NCI-H82 treated with DMSO at 0.1 percent for 48 hours (cell line): Measurements from ENCODE around the gene EPS8L3.
"Not testable (repeated sequence)": the region's sequence is repeated elsewhere in the genome, so short reads cannot be mapped to it uniquely, and the experiment has no call there.

Experiments
- DNase-seq: peaks from one replicate; lab custom pipeline; 2025; ENCODE audit not compliant: unreplicated experiment; lab: John Stamatoyannopoulos, UW

The EPS8L3 gene

DNA sequence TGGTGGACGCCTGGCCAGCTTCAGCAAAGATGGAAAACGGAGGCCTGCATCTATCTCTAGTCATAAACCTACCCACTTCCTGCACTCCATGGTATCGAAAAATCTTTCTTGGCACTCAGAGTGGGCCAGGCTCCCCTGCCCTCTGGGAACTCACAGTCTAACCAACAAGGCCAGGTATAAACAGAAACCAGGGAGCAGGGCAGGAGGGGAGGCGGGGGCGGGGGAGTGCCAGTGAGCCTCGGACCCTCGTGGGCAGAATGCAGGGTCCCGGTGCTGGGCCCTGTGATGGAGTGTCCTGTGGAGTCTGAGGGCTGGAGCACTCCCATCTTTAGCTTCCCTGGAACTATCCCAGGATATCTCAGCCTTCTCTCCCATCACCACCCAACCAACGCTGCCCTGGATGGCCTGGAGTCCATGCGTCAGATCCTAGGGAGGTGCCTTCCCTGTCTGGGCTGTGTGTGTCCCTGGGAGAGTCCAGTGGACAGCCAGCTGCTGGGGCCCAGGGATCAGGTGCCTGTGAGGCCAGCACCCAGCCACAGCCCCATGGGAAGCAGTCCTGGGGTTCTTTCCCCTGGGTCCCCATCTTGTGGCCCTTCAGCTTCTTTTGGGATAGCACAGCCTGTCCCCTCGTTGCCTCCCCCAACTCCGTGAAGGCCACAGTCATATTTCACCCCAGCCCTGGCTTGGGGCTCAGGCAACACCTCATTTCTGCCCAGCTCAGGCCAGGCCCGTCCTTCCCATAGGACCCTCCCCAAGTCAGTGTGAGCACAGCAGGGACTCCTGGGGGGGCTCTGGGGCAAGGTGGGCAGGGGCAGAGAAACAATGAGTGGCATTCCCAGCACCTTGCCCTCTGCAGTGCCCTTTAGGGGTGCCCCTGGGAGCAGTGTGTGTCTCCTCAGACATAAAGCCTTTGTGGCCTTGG, 1.1 kb upstream of the EPS8L3 start:
- DNase-seq: no peak

DNA sequence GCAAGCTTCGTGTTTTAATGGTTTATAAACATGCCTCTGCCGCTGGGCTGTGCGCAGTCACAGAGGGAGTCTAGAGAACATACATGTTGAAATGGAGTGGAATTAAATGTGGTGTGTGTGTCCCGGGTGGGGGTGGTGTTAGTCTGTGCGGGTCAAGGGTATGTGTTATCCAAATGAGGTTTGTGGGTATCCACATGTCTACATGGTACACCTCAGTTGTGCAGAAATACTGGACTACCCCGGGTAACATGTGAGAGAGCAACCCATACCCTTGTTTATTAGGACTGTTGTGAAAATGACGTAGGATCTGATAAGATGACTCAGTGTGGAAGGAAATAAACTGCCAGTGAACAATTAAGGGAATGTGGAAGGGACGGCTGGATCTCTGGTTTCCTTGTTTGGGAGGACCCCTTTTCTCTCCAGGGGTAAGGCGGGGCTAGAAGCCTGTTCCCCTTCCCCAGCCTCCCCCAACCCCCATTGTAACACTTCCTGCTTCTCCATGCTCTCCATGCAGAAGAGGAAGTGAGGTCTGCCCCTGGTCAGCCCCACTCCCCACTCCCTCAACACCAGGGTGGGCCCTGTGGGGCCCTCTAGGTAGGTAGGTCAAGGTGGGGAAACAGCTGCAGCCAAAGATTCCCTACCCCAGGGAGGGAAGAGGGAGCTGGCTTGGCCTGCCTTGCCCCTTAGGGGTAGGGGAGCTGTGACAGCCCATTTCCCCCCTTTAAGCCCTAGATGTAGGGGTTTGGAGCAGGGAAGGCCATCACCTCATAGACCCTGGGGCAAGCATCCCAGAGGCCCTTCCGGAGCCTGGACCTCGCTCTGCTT, 690 bp downstream of the EPS8L3 start:
- DNase-seq: no peak

DNA sequence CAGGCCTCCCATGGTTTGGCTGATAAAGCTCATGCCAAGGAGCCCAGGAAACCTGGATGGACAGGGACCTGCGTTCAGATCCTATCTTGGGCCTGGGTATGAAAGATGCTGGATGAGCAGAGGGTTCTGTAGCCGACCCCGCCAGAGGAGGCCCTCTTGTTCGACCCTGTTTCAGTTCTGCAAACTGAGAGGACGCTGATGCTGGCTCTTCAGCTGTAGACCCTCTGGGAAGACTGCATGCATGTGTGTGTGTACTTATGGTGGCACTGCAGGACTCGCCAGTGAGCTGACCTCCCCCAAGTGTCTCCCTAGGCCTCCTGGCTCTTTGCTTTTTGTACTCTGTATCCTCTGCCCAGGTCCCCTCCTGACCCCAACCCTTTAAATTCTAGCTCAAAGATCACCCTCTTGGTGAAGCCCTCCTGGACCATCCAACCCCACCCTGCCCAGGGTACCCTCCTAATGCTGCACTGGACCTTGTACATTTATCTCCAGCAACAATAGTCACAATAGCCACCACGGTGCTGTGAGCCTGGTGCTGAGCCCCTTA, 1.6 kb downstream of the EPS8L3 start:
- no peak for DNase-seq

DNA sequence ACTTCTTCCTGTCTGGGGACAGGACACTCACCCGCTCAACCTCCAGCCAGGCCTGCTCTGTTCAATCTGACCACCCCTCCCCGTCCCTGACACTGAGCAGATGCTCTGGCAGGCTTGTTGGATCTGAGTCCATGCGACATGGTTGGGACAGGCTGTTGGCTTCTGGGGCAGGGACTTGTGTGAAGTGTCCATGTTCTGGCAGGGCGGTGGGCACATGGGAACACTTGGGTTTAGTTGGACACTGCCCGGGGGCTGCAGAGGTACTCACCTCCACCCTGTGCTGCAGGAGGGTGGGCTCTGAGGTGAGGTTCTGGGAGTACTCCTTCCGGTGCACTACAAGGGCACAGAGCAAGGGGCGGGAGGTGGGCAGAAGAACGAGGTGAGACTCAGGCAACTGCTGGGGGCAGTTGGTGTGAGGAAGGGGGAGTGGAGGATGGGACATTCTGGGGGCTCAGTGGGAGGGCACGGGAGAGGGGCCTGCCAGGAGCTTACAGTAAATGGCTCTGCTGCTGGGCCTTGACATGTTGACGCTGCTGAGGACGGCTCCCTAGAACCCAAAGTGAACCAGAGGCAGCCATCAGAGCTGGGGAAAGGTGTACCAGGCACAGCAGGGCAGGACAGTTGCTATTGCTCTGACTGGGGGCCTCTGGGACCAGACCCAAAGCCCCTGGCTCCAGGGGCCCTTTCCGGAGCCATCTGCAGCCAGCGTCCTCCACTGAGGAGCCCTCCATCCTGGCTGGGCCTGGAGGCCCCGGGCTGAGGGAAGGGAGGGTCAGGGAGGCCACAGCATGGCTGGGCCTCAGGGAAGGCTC, 2.3 kb downstream of the EPS8L3 start:
- DNase-seq: no peak

DNA sequence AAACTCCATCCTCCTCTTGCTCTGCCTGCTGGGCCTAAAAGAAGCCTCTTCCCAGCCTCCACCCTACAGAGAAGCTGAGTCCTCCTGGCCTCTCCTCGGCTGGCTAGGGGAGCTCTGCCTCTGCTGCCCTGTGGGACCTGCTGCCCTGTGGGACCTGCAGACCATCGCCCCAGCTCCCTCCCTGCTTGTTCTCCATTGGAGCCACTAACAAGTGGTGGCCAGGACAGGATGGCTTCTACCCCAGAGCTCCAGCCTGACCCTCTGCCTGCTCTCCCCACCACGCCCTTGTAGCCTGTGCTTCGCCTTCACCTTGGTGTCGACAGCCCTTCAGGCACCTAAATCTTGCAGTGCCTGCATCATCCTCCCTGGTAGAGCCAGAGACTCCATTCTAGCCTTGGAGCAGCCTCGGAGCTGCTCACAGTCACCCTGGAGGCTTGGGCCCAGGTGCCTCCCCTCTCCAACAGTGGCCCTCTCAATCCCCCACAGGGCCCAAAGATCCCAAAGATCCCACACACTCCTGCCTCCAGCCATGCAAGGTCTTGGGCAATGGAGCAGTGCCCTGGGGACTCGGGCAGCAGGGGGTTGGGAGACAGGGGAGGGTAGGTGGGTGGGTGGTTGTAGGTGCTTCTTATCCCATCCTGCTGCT, 3.0 kb downstream of the EPS8L3 start:
- no peak for DNase-seq

DNA sequence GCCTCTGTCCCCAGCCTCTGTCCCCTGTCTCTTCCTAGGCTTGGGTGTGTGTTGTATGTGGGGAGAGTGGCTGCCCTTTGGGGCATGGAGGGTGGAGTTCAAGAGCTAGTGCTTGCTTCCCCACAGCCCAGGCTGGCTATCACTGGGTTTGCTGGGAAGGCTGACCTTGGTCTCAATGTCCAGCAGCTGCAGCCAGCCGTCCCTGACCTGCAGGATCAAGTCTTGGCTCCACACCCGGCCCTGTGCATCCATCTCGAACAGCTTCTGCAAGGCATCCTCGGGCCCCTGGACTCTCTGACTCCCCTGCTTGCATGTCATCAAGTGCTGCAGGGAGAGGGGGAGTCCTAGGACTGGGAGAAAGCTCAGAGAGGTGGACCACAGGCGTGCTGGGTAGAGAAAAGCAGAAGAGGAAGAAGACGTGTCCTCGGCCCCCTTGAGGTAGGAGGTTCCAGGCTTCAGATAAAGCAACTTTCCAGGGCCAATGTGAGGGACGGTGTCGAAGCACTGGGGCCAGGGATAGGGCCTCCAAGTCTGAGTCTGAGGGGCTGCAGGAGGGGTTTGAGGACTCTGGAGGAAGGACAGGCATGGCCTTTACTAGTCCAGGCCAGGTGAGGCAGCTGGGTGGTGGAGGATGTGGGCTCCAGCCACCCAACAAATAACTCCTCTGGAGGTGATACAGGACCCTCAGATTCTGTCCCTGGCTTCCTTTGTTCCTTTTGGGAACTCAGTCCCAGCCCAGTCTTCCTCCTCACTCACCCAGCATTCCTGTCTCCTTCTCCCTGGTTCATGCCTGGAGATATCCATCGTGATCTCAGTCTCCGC, 4.0 kb downstream of the EPS8L3 start:
- no peak for DNase-seq

DNA sequence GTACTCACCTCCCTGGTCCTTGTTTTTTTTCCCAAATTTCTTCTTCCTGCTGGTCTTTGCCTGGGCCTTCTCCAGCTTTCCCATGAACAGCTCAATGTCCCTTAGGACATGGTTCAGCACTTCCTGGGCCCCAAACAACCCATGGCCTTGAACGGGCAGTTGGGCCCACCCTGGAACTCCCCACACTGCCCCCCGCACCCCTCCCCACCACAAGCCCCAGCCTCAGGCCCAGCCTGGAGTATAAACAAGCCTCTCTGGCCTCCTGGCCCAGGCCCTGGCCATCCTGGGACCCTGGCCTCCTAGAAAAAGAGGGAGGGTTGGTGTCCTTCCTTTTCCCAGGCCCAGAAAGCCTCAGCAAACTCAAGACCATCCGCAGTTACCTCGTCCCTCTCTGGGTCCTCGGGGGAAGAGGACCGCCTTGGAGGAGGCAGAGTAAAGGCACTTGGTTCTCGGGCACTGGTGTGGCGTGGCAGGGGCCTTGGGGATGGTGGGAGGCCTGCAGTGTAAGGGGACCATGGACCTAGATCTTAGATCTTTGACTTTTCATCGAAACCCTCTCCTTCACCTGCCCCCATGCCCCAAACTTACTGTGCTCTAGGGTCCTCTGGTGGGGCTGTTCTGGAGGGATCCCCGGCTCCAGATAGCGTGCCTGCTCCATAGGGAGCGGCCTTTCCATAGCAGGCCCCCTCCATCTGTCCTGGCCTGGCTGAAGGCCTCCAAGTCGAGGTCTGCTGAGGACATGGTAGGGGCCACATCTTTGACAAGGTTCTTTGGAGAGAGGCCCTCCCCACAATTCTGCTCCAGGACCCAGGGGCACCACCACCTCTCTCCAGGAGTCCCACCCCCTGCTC, 5.6 kb downstream of the EPS8L3 start:
- no peak for DNase-seq

DNA sequence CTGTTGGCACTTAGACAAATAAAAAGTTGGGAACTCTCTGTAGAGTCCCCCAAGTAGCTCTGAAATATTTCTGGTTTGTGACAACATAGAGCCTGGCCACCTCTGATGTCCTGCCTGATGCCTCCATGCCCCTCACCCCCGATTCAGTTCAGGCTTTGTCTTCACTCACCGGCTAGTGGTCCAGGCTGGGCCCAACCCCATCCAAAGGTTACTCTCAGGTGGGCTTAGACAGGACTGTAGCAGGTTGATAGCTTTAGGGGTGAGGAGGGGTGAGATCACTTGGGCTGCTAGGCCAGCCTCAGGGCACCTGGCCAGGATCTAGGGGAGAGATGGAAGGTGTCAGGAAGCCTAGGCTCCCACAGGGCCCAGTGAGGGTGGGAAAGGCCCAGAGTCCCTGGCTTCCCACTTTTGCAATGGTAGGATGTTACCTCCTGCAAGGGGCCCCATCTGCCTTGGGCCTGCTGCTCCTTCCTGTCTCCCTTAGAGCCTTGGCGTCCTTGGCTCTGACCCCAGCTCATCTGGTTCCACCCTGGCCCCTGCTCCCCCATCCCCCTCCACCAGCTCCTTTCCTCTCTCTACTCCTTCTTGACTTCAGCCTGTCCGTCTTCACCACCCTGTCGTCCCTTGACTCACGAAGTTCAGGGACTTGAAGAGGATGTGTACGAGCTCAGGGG, 6.7 kb downstream of the EPS8L3 start:
- DNase-seq: no peak

DNA sequence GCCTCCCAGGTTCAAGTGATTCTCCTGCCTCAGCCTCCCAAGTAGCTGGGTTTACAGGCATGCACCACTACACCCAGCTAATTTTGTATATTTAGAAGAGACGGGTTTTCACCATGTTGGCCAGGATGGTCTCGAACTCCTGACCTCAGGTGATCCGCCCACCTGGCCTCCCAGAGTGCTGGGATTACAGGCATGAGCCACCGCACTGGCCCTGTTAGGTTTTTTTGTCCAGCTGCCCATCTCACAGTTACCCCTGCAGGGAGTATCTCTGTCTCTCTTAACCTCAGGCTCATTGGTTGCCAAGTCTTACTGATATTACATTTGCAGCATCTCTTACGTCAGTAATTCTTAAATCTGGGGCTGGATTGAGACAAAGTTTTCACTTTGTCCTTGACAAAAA, 7.4 kb downstream of the EPS8L3 start:
- DNase-seq: not testable (repeated sequence)

DNA sequence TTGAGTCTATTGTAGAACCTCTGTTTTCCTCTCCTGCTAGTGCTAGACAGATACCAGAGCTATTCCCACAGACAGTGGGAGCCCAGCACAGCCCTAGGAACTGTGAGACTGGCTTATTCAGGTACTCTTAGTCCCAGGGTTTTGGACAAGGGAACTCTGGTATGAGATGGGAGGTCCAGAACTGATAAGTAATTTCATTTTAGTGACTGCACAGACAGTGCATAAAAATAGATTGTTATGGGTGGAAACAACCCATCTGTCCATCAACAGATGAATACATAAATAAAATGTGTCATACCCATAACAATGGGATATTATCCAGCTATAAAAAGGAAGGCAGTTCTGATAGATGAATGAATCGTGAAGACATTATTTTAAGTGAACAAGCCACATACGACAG, 9.0 kb downstream of the EPS8L3 start:
- DNase-seq: no peak

DNA sequence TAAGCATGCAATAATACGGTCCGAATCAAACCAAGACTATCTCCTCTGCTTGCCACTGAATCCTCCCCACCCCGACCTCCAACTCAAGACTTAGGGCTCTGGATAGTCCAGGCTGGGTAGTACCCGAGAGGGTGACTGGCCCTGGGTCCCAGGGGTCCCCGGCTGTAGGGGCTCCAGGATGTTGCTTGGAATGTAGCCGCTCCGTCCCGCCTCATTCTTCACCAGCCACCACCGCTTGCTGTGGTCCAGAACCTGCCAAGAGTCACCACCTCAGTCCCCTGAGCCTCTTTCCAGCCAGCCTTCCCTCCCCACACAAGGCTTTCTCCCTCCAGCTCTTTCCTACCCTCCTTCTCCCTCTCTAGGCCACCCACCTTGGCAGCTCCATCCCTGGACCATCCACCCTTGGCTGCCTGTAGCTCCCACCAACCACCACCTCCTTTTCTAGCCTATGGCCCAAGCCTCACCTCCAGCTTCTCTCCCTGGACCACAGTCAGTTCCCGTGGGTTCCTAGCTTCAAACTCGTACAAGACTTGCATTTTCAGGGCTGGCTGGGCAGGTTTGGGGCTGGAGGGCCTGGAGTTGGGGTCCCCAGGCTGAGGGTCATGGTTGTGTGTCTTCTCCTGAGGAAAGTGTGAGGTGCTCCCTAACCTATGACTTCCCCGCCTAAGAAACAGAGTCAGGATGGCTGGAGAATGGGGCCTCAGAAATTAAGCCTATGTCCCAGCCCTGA, 12.0 kb downstream of the EPS8L3 start:
- no peak for DNase-seq

DNA sequence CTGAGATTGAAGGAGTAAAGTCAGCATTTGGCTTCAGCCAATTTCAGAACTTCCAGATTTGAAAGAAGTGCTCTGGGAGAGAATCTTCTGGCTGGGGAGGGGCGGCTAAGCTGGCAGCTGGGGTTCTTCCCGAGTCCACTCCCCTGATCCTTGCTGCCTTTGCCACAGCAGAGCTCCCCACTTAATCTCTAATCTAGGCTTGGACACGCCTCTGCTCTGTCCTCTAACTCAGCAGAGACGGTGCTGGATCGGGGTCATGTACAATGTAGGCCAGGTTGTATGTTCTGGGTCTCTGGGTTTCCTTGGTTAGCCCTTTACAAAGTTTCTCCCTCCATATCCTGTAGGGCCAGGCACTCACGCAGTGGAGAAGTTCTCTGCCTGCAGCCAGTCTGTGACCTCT, 12.8 kb downstream of the EPS8L3 start:
- DNase-seq: no peak

DNA sequence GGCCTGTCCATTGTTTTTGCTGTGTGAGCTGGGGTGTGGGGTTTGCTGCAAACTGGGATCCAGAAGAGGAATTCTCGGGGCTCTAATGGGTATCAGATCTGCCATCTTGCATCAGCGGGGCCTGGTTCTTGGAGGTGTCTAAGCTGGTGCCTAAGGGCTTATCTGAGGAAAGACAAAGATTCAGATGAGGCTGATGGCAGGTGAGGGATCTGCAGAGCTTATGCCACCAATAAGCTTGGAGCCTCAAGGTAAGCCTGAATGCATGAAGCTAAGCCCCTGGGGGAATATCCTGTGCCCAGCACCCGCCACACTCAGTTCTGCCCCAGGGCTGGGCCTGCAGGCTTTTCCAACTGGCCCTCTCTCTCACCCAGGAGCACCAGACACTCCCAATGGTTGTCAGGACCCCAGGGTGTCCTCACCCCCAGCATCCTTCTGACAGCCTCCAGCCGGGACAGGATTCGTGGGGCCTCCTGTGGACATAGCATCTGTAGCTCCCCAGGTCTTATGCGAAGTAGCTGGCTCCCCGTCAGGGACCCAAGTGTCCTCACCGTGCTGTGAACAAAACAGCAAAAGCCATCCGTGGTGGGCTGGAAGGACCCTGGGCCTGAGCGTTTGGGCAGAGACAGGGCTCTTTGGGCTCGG, 13.4 kb downstream of the EPS8L3 start:
- DNase-seq: no peak

DNA sequence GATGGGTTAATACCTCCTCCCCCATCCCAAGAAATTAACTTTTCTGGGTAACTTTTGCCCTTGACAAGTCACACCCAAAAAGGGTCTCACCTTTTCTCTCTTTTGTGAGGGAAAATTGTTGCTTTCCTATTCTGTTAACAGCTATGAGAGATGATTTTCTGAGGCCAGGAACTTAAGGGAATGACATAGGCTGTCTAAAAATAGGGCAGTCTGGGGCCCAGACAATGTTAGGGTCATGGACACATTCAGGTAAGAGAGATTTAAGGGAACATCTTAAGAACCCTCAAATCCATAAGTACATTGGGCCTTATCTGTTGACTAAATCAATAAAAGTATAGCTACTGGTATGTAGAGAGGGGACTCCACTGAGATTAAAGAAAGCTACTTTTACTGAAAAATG, 14.5 kb downstream of the EPS8L3 start:
- no peak for DNase-seq

DNA sequence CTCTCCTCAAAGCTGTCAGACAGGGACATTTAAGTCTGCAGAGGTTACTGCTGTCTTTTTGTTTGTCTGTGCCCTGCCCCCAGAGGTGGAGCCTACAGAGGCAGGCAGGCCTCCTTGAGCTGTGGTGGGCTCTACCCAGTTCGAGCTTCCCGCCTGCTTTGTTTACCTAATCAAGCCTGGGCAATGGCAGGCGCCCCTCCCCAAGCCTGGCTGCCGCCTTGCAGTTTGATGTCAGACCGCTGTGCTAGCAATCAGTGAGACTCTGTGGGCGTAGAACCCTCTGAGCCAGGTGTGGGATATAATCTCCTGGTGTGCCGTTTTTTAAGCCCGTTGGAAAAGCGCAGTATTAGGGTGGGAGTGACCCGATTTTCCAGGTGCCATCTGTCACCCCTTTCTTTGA, 15.4 kb downstream of the EPS8L3 start:
- not testable (repeated sequence) for DNase-seq

DNA sequence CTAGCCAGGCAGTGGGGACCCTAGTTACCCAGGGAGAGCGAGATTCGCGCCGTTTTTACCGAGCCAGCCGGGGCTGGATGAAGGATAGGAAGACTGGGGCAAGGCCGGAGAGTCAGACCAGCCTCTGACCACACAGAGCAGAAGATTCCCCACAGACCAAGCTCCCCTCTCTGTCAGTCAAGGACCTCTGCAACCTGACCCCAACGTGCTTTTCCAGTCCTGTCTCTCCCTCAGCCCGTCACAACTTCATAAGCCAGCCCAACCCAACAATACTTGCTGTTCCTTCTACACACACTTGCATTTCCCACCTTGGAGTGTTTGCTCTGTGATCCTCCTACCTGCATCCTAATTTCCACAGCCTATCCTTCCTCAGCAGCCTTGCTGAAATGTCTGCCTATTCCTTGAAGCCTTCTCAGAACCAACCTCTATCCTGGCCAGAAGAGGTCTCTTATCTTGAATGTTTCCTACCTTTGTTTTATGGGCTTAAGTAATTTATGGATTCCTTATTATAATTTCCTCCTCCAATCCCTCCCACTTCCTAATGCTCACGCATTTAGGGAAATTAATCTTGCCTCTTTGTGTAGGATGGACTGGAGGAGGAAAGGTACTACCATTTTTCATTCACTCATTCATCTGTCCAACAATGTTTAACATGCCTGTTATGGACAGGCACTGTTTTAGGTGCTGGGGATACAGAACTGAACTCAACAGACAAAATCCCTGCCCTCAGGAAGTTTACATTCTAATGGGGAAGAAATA, 22.9 kb downstream of the EPS8L3 start, which contains the start of gene GSTM3:
Gene GSTM3 (minus strand): TSS at position 424 of the 759 bp plus-strand sequence. CDS start 751 bp downstream, outside the sequence.
- no peak for DNase-seq
